PC-3 (cell line): ENCODE data around the gene PDZD2. TPM values are rescaled to one million over a fixed set of nuclear protein-coding genes. Genes with fewer than 3 reads are reported as not detected.

Experiments used
- ATAC-seq: fragments of 200-7000 bp; cut with Tn5 transposase; 2 replicates; pipeline ENCODE4 v1.9.1; 2020; ENCODE audit warnings: mild to moderate bottlenecking, moderate library complexity
- BruUV-seq: library from RNA; stranded (reverse); fragments of 400-500 nt; replicated peaks from 2 replicates; lab custom pipeline; 2021; lab: Mats Ljungman, UMichigan
- CTCF ChIA-PET: fragments of 300-600 bp; sonication (Branson Sonifier 250); formaldehyde crosslinking; loops from one replicate; lab custom pipeline; 2022; ENCODE audit warnings: antibody characterized with exemption; lab: Charles Lee
- POLR2A ChIA-PET: fragments of 300-600 bp; sonication (Branson Sonifier 250); formaldehyde crosslinking; loops from one replicate; lab custom pipeline; 2022; ENCODE audit warnings: antibody characterized with exemption; ENCODE audit not compliant: unreplicated experiment; lab: Charles Lee
- DNase-seq: peaks from one replicate; pipeline ENCODE4 v3.0.0-alpha.2; 2015
- H2AFZ ChIP-seq: fragments of 300-600 bp; sonication (generic); 2 replicates; pipeline ENCODE4 v1.6.0; 2016; ENCODE audit warnings: antibody characterized with exemption, low read length
- H3F3A ChIP-seq: fragments of 300-600 bp; sonication (generic); one replicate; pipeline ENCODE4 v1.6.0; 2017; ENCODE audit warnings: antibody characterized with exemption, low read length, control low read depth, mild to moderate bottlenecking; ENCODE audit not compliant: unreplicated experiment
- H3K27ac ChIP-seq: fragments of 300-600 bp; sonication (generic); 2 replicates; pipeline ENCODE4 v1.5.1; 2016; ENCODE audit warnings: mild to moderate bottlenecking, low read length
- H3K27me3 ChIP-seq: fragments of 300-600 bp; sonication (generic); 2 replicates; pipeline ENCODE4 v1.6.1; 2016; ENCODE audit warnings: low read length, mixed read lengths
- H3K36me3 ChIP-seq: fragments of 300-600 bp; sonication (generic); 2 replicates; pipeline ENCODE4 v1.6.1; 2016; ENCODE audit warnings: low read depth, mixed run types, low read length, mixed read lengths
- H3K4me1 ChIP-seq: fragments of 300-600 bp; sonication (generic); 2 replicates; pipeline ENCODE4 v1.5.1; 2016; ENCODE audit warnings: low read length; ENCODE audit not compliant: insufficient read depth
- H3K4me2 ChIP-seq: fragments of 300-600 bp; sonication (generic); 2 replicates; pipeline ENCODE4 v1.6.0; 2016; ENCODE audit warnings: low read length
- H3K4me3 ChIP-seq: fragments of 300-600 bp; sonication (generic); 2 replicates; pipeline ENCODE4 v1.5.1; 2016; ENCODE audit warnings: mild to moderate bottlenecking, low read length, mixed read lengths
- H3K79me2 ChIP-seq: fragments of 300-600 bp; sonication (generic); 2 replicates; pipeline ENCODE4 v1.6.1; 2017; ENCODE audit warnings: low read length, mixed read lengths
- H3K9ac ChIP-seq: fragments of 300-600 bp; sonication (generic); 2 replicates; pipeline ENCODE4 v1.6.0; 2016; ENCODE audit warnings: mild to moderate bottlenecking, low read length
- H3K9me2 ChIP-seq: fragments of 300-600 bp; sonication (generic); replicated peaks from 2 replicates; pipeline ENCODE4 v1.6.1; 2016; ENCODE audit warnings: mixed run types, low read length, mixed read lengths
- H3K9me3 ChIP-seq: fragments of 300-600 bp; sonication (generic); 2 replicates; pipeline ENCODE4 v1.6.1; 2016; ENCODE audit warnings: low read length, mixed read lengths
- H4K20me1 ChIP-seq: fragments of 300-600 bp; sonication (generic); 2 replicates; pipeline ENCODE4 v1.6.1; 2016; ENCODE audit warnings: low read length, mixed read lengths
- EZH2 ChIP-seq: fragments of 300-600 bp; sonication (generic); IDR thresholded peaks from one replicate; pipeline ENCODE4 v1.6.1; 2017; ENCODE audit warnings: antibody characterized with exemption, mild to moderate bottlenecking, low read length; ENCODE audit not compliant: unreplicated experiment
- EZH2phosphoT487 ChIP-seq: fragments of 300-600 bp; sonication (generic); IDR thresholded peaks from 2 replicates; pipeline ENCODE4 v1.6.1; 2018; ENCODE audit warnings: mild to moderate bottlenecking, antibody characterized with exemption, low read length, borderline replicate concordance
- intact Hi-C: fragments of 100-400 bp; cut with micrococcal nuclease; formaldehyde crosslinking; loops from 2 replicates; pipeline ENCODE4 v1.9.0; 2023
- total RNA-seq: library from RNA; depleted of rRNA; stranded (reverse); fragments of >200 nt; gene quantifications from 2 replicates; pipeline ENCODE4 v1.2.3, GENCODE V29; 2014
- TF ChIP-seq, protein P1 (sequence below): fragments of 300-600 bp; sonication (generic); conservative IDR thresholded peaks from 2 replicates; pipeline ENCODE4 v1.5.1; 2017; ENCODE audit warnings: antibody characterized with exemption, low read depth, mild to moderate bottlenecking, low read length

Gene PDZD2
- total RNA-seq, 1 experiment from 2014 or later: 2.0 TPM

DNA sequence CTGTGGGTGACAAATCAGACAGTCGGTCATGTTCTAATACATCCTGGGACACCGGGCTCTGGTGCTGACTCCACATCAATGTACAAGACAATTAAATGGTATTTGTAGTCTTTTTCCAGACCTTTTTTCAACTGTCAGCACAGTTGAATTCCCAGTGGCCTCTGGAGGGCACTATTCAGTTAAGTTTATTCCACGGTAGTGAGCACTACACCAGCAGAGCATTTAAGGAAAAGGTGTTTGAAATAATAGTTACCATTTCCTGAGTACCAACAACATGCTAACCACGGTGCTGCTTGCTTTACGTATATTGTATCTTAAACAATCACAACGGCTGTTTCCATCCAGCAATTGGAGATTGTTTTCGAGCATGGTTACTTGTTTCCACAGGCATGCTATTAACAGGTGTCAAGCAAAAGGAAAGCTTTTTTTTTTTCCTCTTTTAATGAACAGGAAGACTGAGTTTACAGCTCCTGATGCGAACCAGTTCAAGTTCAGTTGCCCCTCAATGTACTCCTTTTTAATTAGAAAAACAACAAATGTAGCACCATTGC, 186.7 kb downstream of the PDZD2 start:
- H3K27ac ChIP-seq: no peak overlapping the region
- TF ChIP-seq EZH2phosphoT487 (no peak), EZH2 (no peak)
- TF ChIP-seq, protein P1, sequence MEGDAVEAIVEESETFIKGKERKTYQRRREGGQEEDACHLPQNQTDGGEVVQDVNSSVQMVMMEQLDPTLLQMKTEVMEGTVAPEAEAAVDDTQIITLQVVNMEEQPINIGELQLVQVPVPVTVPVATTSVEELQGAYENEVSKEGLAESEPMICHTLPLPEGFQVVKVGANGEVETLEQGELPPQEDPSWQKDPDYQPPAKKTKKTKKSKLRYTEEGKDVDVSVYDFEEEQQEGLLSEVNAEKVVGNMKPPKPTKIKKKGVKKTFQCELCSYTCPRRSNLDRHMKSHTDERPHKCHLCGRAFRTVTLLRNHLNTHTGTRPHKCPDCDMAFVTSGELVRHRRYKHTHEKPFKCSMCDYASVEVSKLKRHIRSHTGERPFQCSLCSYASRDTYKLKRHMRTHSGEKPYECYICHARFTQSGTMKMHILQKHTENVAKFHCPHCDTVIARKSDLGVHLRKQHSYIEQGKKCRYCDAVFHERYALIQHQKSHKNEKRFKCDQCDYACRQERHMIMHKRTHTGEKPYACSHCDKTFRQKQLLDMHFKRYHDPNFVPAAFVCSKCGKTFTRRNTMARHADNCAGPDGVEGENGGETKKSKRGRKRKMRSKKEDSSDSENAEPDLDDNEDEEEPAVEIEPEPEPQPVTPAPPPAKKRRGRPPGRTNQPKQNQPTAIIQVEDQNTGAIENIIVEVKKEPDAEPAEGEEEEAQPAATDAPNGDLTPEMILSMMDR: peak; percentile 90
- CTCF ChIA-PET: interaction anchor here (0.6 to 2.2 kb wide), 6 partner anchors 28 to 267 kb away, joined by 3 to 13 read pairs (median 8); no protein-coding TSS in a partner anchor

DNA sequence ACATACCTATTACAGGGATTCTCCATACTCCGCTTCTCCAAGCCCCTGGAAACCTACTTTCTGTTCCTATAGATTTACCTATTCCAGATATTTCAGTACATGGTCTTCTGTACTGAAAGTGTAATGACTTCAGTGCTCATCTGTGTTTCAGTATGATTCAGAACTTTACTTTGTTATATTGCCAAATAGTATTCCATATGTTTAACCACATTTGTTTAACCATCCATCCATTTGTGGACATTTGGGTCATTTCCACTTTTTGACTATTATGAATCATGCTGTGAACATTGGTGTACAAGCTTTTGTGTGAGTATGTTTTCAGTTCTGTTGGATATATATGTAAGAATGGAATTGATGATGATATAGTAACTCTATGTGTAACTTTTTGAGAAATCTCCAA, 188.9 kb downstream of the PDZD2 start:
- H3K9me3 ChIP-seq: no peaks in the 10 kb centered on the region
- no peaks in the 10 kb centered on the region for H3F3A ChIP-seq
- H3K9me2 ChIP-seq: no peaks in the 10 kb centered on the region
- H4K20me1 ChIP-seq: no peaks in the 10 kb centered on the region
- intact Hi-C loops: loop anchor here (5.0 kb wide), 1 partner anchor 159 kb away; no protein-coding TSS in a partner anchor
- peak overlapping the region; percentile 61 for H3K4me2 ChIP-seq
- no peak overlapping the region for H3K4me3 ChIP-seq
- H3K9ac ChIP-seq: no peak overlapping the region
- peaks cover 24% of the 10 kb centered on the region for H3K4me1 ChIP-seq
- BruUV-seq: no TSS peak
- H3K27me3 ChIP-seq: no peaks in the 10 kb centered on the region
- H3K27ac ChIP-seq: peak overlapping the region; percentile 53
- H3K36me3 ChIP-seq: no peaks in the 10 kb centered on the region
- no peak overlapping the region for H2AFZ ChIP-seq
- no peaks in the 10 kb centered on the region for H3K79me2 ChIP-seq
- ATAC-seq (peak; percentile 78), DNase-seq (peak; percentile 95)
- TF ChIP-seq, protein P1: no peak
- TF ChIP-seq EZH2phosphoT487: no peak
- no peak for TF ChIP-seq EZH2
- ChIA-PET POLR2A (no interaction called here), CTCF (interaction anchor here (0.6 kb wide), 1 partner anchor 27 kb away, joined by 3 read pairs; no protein-coding TSS in a partner anchor)

More for the DNA sequence above, 186.7 kb downstream of the PDZD2 start:
- peak overlapping the region; percentile 42; the same call in 1 of the 2 replicates for H3K4me2 ChIP-seq
- BruUV-seq: no TSS peak
- intact Hi-C loops: loop anchor here (1.0 to 5.0 kb wide), 5 partner anchors 29 to 268 kb away; no protein-coding TSS in a partner anchor
- H3K36me3 ChIP-seq: no peaks in the 10 kb centered on the region
- DNase-seq (peak; percentile 90), ATAC-seq (peak; percentile 82)
- peak overlapping the region; percentile 35; the same call in 1 of the 2 replicates for H2AFZ ChIP-seq
- H3K27me3 ChIP-seq: no peaks in the 10 kb centered on the region
- POLR2A ChIA-PET: interaction anchor here (0.6 kb wide), 1 partner anchor 131 kb away, joined by 4 read pairs; no protein-coding TSS in a partner anchor
- H3K9me2 ChIP-seq: no peaks in the 10 kb centered on the region
- peaks cover 22% of the 10 kb centered on the region for H3K4me1 ChIP-seq
- no peaks in the 10 kb centered on the region for H4K20me1 ChIP-seq
- no peaks in the 10 kb centered on the region for H3F3A ChIP-seq
- no peak overlapping the region for H3K4me3 ChIP-seq
- no peak overlapping the region for H3K9ac ChIP-seq
- H3K9me3 ChIP-seq: no peaks in the 10 kb centered on the region
- H3K79me2 ChIP-seq: no peaks in the 10 kb centered on the region

DNA sequence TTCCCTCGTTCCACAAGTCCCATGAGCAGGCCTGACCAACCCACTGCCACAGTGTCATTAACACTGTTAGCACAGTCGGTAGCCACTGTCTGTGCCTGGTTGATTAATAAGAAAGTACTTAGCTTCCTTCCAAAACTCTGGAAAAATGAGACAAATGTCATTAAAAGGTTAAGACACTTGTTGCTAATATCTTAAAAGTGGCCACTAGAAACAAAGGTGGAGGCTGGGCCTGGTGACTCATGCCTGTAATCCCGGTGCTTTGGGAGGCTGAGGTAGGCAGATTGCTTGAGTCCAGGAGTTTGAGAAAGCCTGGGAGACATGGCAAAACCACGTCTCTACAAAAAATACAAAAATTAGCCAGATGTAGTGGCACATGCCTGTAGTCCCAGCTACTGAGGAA, 194.0 kb downstream of the PDZD2 start:
- Histone ChIP-seq H3K4me3 (no peak overlapping the region), H3K27ac (no peak overlapping the region), H4K20me1 (no peaks in the 10 kb centered on the region), H3K9me3 (no peaks in the 10 kb centered on the region), H3F3A (no peaks in the 10 kb centered on the region), H3K4me1 (peaks cover 14% of the 10 kb centered on the region), H3K79me2 (no peaks in the 10 kb centered on the region), H3K9me2 (no peaks in the 10 kb centered on the region), H3K27me3 (no peaks in the 10 kb centered on the region), H3K4me2 (no peak overlapping the region), H3K36me3 (no peaks in the 10 kb centered on the region), H3K9ac (no peak overlapping the region), H2AFZ (no peak overlapping the region)
- CTCF ChIA-PET: no interaction called here
- ATAC-seq (peak; percentile 65), DNase-seq (peak; percentile 55)
- intact Hi-C loops: no loop called here
- TF ChIP-seq EZH2: no peak
- no peak for TF ChIP-seq EZH2phosphoT487
- no TSS peak for BruUV-seq
- POLR2A ChIA-PET: interaction anchor here (0.8 kb wide), 1 partner anchor 193 kb away, joined by 4 read pairs; no protein-coding TSS in a partner anchor
